Caco-2 (cell line): Measurements from ENCODE around the gene CACNA1D. TPM values are rescaled to one million over a fixed set of nuclear protein-coding genes. Genes with fewer than 3 reads are reported as not detected.

ENCODE experiments used
- BruUV-seq: library from RNA; stranded (reverse); fragments of 400-500 nt; replicated peaks from 2 replicates; lab custom pipeline; 2021; lab: Mats Ljungman, UMichigan
- CTCF ChIA-PET: fragments of 300-600 bp; sonication (Branson Sonifier 250); formaldehyde crosslinking; loops from one replicate; lab custom pipeline; 2022; ENCODE audit warnings: antibody characterized with exemption; lab: Charles Lee
- POLR2A ChIA-PET: fragments of 300-600 bp; sonication (Branson Sonifier 250); formaldehyde crosslinking; loops from one replicate; lab custom pipeline; 2022; ENCODE audit warnings: antibody characterized with exemption; lab: Charles Lee
- DNase-seq, 2 experiments: peaks; one replicate each; pipeline versions ENCODE4 v3.0.0 to v3.0.0-alpha.2; 2020 to 2022
- H3K27me3 ChIP-seq: replicated peaks from 2 replicates; pipeline ENCODE4 v1.6.0; 2011; ENCODE audit warnings: low read length; ENCODE audit not compliant: control insufficient read depth, insufficient read depth
- H3K36me3 ChIP-seq: 2 replicates; pipeline ENCODE4 v1.5.1; 2011; ENCODE audit warnings: low read length; ENCODE audit not compliant: control insufficient read depth, insufficient read depth
- H3K4me1 ChIP-seq: fragments of 250-450 bp; sonication (Bioruptor Pico); 2 replicates; pipeline ENCODE4 v1.5.1; 2020; ENCODE audit warnings: mild to moderate bottlenecking
- H3K4me3 ChIP-seq: 2 replicates; pipeline ENCODE4 v1.5.1; 2011; ENCODE audit warnings: low read depth, mild to moderate bottlenecking, control low read depth, low read length
- H3K9me3 ChIP-seq: fragments of 250-450 bp; sonication (Bioruptor Pico); 2 replicates; pipeline ENCODE4 v1.5.1; 2020; ENCODE audit warnings: mild to moderate bottlenecking, moderate library complexity
- H3K27ac Mint-ChIP-seq: one replicate; pipeline ENCODE4 v1.8.0; 2022; ENCODE audit warnings: mixed read lengths; ENCODE audit not compliant: unreplicated experiment
- H3K27me3 Mint-ChIP-seq: one replicate; pipeline ENCODE4 v1.8.0; 2022; ENCODE audit warnings: mixed read lengths; ENCODE audit not compliant: insufficient read depth, unreplicated experiment
- H3K36me3 Mint-ChIP-seq: one replicate; pipeline ENCODE4 v1.8.0; 2022; ENCODE audit warnings: mild to moderate bottlenecking, mixed read lengths; ENCODE audit not compliant: insufficient read depth, unreplicated experiment
- H3K4me1 Mint-ChIP-seq: one replicate; pipeline ENCODE4 v1.8.0; 2022; ENCODE audit warnings: low read depth, mixed read lengths; ENCODE audit not compliant: unreplicated experiment
- H3K4me3 Mint-ChIP-seq: one replicate; pipeline ENCODE4 v1.8.0; 2022; ENCODE audit warnings: mild to moderate bottlenecking, moderate library complexity, mixed read lengths; ENCODE audit not compliant: unreplicated experiment
- H3K9me3 Mint-ChIP-seq: one replicate; pipeline ENCODE4 v1.8.0; 2022; ENCODE audit warnings: mixed read lengths; ENCODE audit not compliant: unreplicated experiment
- CTCF ChIP-seq, 2 experiments: fragments of 200-600 bp in 1 of 2; IDR thresholded peaks; 1 replicate in 1 of 2; 2 replicates in 1 of 2; pipeline versions ENCODE4 v1.5.1 to v1.8.0; 2011 to 2022; ENCODE audit warnings: antibody characterized with exemption in 1 of 2, control low read depth in 1 of 2, inconsistent platforms in 1 of 2, low read depth in 1 of 2, low read length in 1 of 2, mild to moderate bottlenecking in 1 of 2, moderate library complexity in 1 of 2; ENCODE audit not compliant: insufficient read depth in 1 of 2, severe bottlenecking in 1 of 2, unreplicated experiment in 1 of 2
- intact Hi-C: fragments of 100-400 bp; cut with micrococcal nuclease; formaldehyde crosslinking; loops from one replicate; pipeline ENCODE4 v1.10.0; 2022; ENCODE audit not compliant: unreplicated experiment
- total RNA-seq: library from RNA; stranded (reverse); gene quantifications from 2 replicates; pipeline ENCODE4 v1.2.3, GENCODE V29; 2022

CACNA1D gene
- total RNA-seq, 1 experiment from 2014 or later = 13.3 TPM

- no peaks in the 10 kb centered on the region for H3K4me1 ChIP-seq
- no peak for DNase-seq
- Mint-ChIP-seq H3K36me3 (no peaks in the 10 kb centered on the region), H3K4me3 (no peak overlapping the region), H3K4me1 (no peaks in the 10 kb centered on the region), H3K27me3 (no peaks in the 10 kb centered on the region), H3K9me3 (peaks cover 15% of the 10 kb centered on the region), H3K27ac (no peak overlapping the region)
- intact Hi-C loops = no loop called here
- peaks cover 2% of the 10 kb centered on the region; the same call in 1 of the 2 replicates for H3K36me3 ChIP-seq
- BruUV-seq = no TSS peak
- POLR2A ChIA-PET = interaction anchor here (0.7 kb wide), 1 partner anchor 16 kb away, joined by 4 read pairs; no protein-coding TSS in a partner anchor
- H3K9me3 ChIP-seq = peaks cover 15% of the 10 kb centered on the region
- no peak for TF ChIP-seq CTCF (IDR thresholded peaks at IDR 0.05; ENCODE audit: insufficient read depth in 1 of 2, low read depth in 1 of 2, low read length in 1 of 2, severe bottlenecking in 1 of 2, unreplicated experiment in 1 of 2)
- no peak overlapping the region for H3K4me3 ChIP-seq
- CTCF ChIA-PET = interaction anchor here (0.7 kb wide), 1 partner anchor 219 kb away, joined by 3 read pairs; no protein-coding TSS in a partner anchor
- H3K27me3 ChIP-seq = no peaks in the 10 kb centered on the region
These were observed 163.2 kb downstream of the CACNA1D start for GRCh38 chr3:53657651-53658050.

GRCh38 chr3:53658613-53659193, 164.3 kb downstream of the CACNA1D start:
- TF ChIP-seq CTCF (IDR thresholded peaks at IDR 0.05; ENCODE audit: insufficient read depth in 1 of 2, low read depth in 1 of 2, low read length in 1 of 2, severe bottlenecking in 1 of 2, unreplicated experiment in 1 of 2) = no peak
- intact Hi-C loops = no loop called here
- no peaks in the 10 kb centered on the region for H3K36me3 Mint-ChIP-seq
- H3K4me3 ChIP-seq = no peak overlapping the region
- H3K4me3 Mint-ChIP-seq = no peak overlapping the region
- BruUV-seq = no TSS peak
- no peaks in the 10 kb centered on the region for H3K27me3 Mint-ChIP-seq
- no peaks in the 10 kb centered on the region for H3K27me3 ChIP-seq
- ChIA-PET POLR2A (no interaction called here), CTCF (no interaction called here)
- H3K4me1 ChIP-seq = no peaks in the 10 kb centered on the region
- peaks cover 8% of the 10 kb centered on the region for H3K9me3 Mint-ChIP-seq
- peaks cover 6% of the 10 kb centered on the region for H3K9me3 ChIP-seq
- H3K4me1 Mint-ChIP-seq = no peaks in the 10 kb centered on the region
- DNase-seq = no peak
- no peak overlapping the region for H3K27ac Mint-ChIP-seq
- H3K36me3 ChIP-seq = peaks cover 2% of the 10 kb centered on the region; the same call in 1 of the 2 replicates

- H3K9me3 ChIP-seq = no peaks in the 10 kb centered on the region
- H3K36me3 Mint-ChIP-seq = no peaks in the 10 kb centered on the region
- no peak for DNase-seq
- no peaks in the 10 kb centered on the region for H3K4me1 ChIP-seq
- POLR2A ChIA-PET = no interaction called here
- H3K4me3 Mint-ChIP-seq = no peak overlapping the region
- no peak for TF ChIP-seq CTCF (IDR thresholded peaks at IDR 0.05; ENCODE audit: insufficient read depth in 1 of 2, low read depth in 1 of 2, low read length in 1 of 2, severe bottlenecking in 1 of 2, unreplicated experiment in 1 of 2)
- H3K27ac Mint-ChIP-seq = no peak overlapping the region
- peaks cover 9% of the 10 kb centered on the region for H3K9me3 Mint-ChIP-seq
- H3K27me3 Mint-ChIP-seq = no peaks in the 10 kb centered on the region
- CTCF ChIA-PET = no interaction called here
- no peaks in the 10 kb centered on the region for H3K27me3 ChIP-seq
- intact Hi-C loops = no loop called here
- H3K36me3 ChIP-seq = peaks cover 2% of the 10 kb centered on the region; the same call in 1 of the 2 replicates
- H3K4me1 Mint-ChIP-seq = no peaks in the 10 kb centered on the region
- no peak overlapping the region for H3K4me3 ChIP-seq
- no TSS peak for BruUV-seq
These were observed 165.6 kb downstream of the CACNA1D start for GRCh38 chr3:53659996-53660395.
